SK-N-SH (cell line): Measurements from ENCODE around the gene BMI1. TPM values are rescaled to one million over a fixed set of nuclear protein-coding genes. Genes with fewer than 3 reads are reported as not detected.

ENCODE experiments used
- CTCF ChIA-PET: fragments of 300-600, 350-600 bp; formaldehyde crosslinking; extraction: SDS; loops from one replicate; lab custom pipeline; 2021; lab: Yijun Ruan, JAX
- POLR2A ChIA-PET: fragments of 350-600 bp; sonication (Branson Sonifier 250); formaldehyde crosslinking; extraction: SDS; loops from one replicate; lab custom pipeline; 2020; ENCODE audit warnings: antibody characterized with exemption, inconsistent platforms; lab: Yijun Ruan, JAX
- DNase-seq: peaks from one replicate; pipeline ENCODE4 v3.0.0; 2012
- H2AFZ ChIP-seq: fragments of 200-600 bp; sonication (generic); 2 replicates; pipeline ENCODE4 v1.8.1; 2016; ENCODE audit warnings: antibody characterized with exemption, mild to moderate bottlenecking, low read depth
- H3F3A ChIP-seq: fragments of 200-600 bp; sonication (generic); replicated peaks from 2 replicates; pipeline ENCODE3; 2016; ENCODE audit warnings: antibody characterized with exemption, mild to moderate bottlenecking; ENCODE audit not compliant: insufficient read depth
- H3K27ac ChIP-seq, 2 experiments: fragments of 200-500 bp in 1 of 2; fragments of 200-600 bp in 1 of 2; sonication (Bioruptor generic) in 1 of 2; sonication (generic), shearing (Covaris generic) in 1 of 2; 2 replicates each; pipeline versions ENCODE4 v1.5.1 to v1.6.1; 2014 to 2016; ENCODE audit warnings: low read depth in 2 of 2, inconsistent platforms in 1 of 2, low read length in 1 of 2, mild to moderate bottlenecking in 1 of 2, mixed read lengths in 1 of 2
- H3K27me3 ChIP-seq: fragments of 200-600 bp; sonication (generic), shearing (Covaris generic); 2 replicates; pipeline ENCODE4 v1.6.1; 2016; ENCODE audit warnings: mixed run types; ENCODE audit not compliant: insufficient read depth
- H3K36me3 ChIP-seq, 2 experiments: fragments of 200-500 bp in 1 of 2; fragments of 200-600 bp in 1 of 2; sonication (Bioruptor generic) in 1 of 2; sonication (generic) in 1 of 2; replicated peaks in 1 of 2; 2 replicates each; pipeline versions ENCODE3 to v1.5.1; 2014 to 2016; ENCODE audit warnings: low read length in 1 of 2, mild to moderate bottlenecking in 1 of 2; ENCODE audit not compliant: insufficient read depth in 2 of 2, control insufficient read depth in 1 of 2
- H3K4me1 ChIP-seq, 2 experiments: fragments of 200-500 bp in 1 of 2; fragments of 200-600 bp in 1 of 2; sonication (Bioruptor generic) in 1 of 2; sonication (generic), shearing (Covaris generic) in 1 of 2; 2 replicates each; pipeline versions ENCODE4 v1.5.1 to v1.6.1; 2014 to 2016; ENCODE audit warnings: low read depth in 1 of 2, low read length in 1 of 2, mixed run types in 1 of 2; ENCODE audit not compliant: insufficient read depth in 2 of 2, control insufficient read depth in 1 of 2
- H3K4me2 ChIP-seq: fragments of 200-600 bp; sonication (generic), shearing (Covaris generic); 2 replicates; pipeline ENCODE4 v1.6.1; 2017; ENCODE audit warnings: mixed run types
- H3K4me3 ChIP-seq, 2 experiments: fragments of 200-500 bp in 1 of 2; fragments of 200-600 bp in 1 of 2; sonication (Bioruptor generic) in 1 of 2; sonication (generic), shearing (Covaris generic) in 1 of 2; 2 replicates each; pipeline versions ENCODE4 v1.5.1 to v1.8.1; 2014 to 2016; ENCODE audit warnings: low read depth in 2 of 2, inconsistent platforms in 1 of 2, low read length in 1 of 2, mild to moderate bottlenecking in 1 of 2, mixed read lengths in 1 of 2, moderate library complexity in 1 of 2
- H3K79me2 ChIP-seq: fragments of 200-600 bp; sonication (generic); 2 replicates; pipeline ENCODE4 v1.8.1; 2017; ENCODE audit warnings: mild to moderate bottlenecking; ENCODE audit not compliant: insufficient read depth
- H3K9ac ChIP-seq: fragments of 200-600 bp; sonication (generic); 2 replicates; pipeline ENCODE4 v1.6.1; 2017; ENCODE audit warnings: mixed run types
- H3K9me2 ChIP-seq: fragments of 200-600 bp; sonication (generic); 2 replicates; pipeline ENCODE4 v1.6.1; 2017; ENCODE audit warnings: mixed run types
- H3K9me3 ChIP-seq: fragments of 200-600 bp; sonication (generic); 2 replicates; pipeline ENCODE4 v1.6.1; 2017; ENCODE audit warnings: mixed run types, mild to moderate bottlenecking, moderate library complexity
- H4K20me1 ChIP-seq: fragments of 200-600 bp; sonication (generic); 2 replicates; pipeline ENCODE4 v1.6.1; 2017; ENCODE audit warnings: mild to moderate bottlenecking, mixed run types; ENCODE audit not compliant: insufficient read depth
- CHD2 ChIP-seq: fragments of 150-350 bp; IDR thresholded peaks from 2 replicates; pipeline ENCODE4 v1.6.1; 2018; ENCODE audit warnings: low read length; ENCODE audit not compliant: partially characterized antibody
- EZH2phosphoT487 ChIP-seq: fragments of 200-600 bp; sonication (generic); IDR thresholded peaks from 2 replicates; pipeline ENCODE4 v1.6.1; 2017; ENCODE audit warnings: low read depth, mixed run types, mild to moderate bottlenecking, antibody characterized with exemption, moderate library complexity, borderline replicate concordance
- GABPA ChIP-seq: IDR thresholded peaks from 2 replicates; pipeline ENCODE4 v1.4.0; 2012; ENCODE audit warnings: low read depth, mild to moderate bottlenecking
- GATA2 ChIP-seq: sonication (generic); formaldehyde crosslinking; IDR thresholded peaks from 2 replicates; pipeline ENCODE4 v1.5.0; 2020; ENCODE audit warnings: mild to moderate bottlenecking, missing genetic modification reagents
- MEF2A ChIP-seq: IDR thresholded peaks from 2 replicates; pipeline ENCODE4 v1.4.0; 2012; ENCODE audit warnings: low read depth, borderline replicate concordance
- NFIC ChIP-seq: IDR thresholded peaks from 2 replicates; pipeline ENCODE4 v1.4.0; 2012; ENCODE audit warnings: borderline replicate concordance
- NRF1 ChIP-seq: IDR thresholded peaks from 2 replicates; pipeline ENCODE4 v1.6.1; 2012; ENCODE audit warnings: low read depth, mild to moderate bottlenecking, low read length
- PBX3 ChIP-seq: IDR thresholded peaks from 2 replicates; pipeline ENCODE4; 2012
- RAD21 ChIP-seq: IDR thresholded peaks from 2 replicates; pipeline ENCODE4 v1.6.1; 2012; ENCODE audit warnings: mild to moderate bottlenecking, low read length
- TAF1 ChIP-seq: IDR thresholded peaks from 2 replicates; pipeline ENCODE4 v1.6.1; 2012; ENCODE audit warnings: low read depth, mild to moderate bottlenecking, low read length, moderate library complexity, borderline replicate concordance
- TEAD4 ChIP-seq: IDR thresholded peaks from 2 replicates; pipeline ENCODE4 v1.4.0; 2012; ENCODE audit warnings: mild to moderate bottlenecking, borderline replicate concordance; ENCODE audit not compliant: insufficient read depth
- YY1 ChIP-seq: IDR thresholded peaks from 2 replicates; pipeline ENCODE4 v1.4.0; 2012; ENCODE audit warnings: low read depth, mild to moderate bottlenecking
- WGBS: methylation state at CpG from one replicate; pipeline ENCODE4 v1.1.6; 2017; ENCODE audit warnings: low lambda C conversion rate; 5-methylcytosine and 5-hydroxymethylcytosine counted together
- polyA plus RNA-seq, 3 experiments: library from polyadenylated mRNA; depleted of rRNA; stranded (reverse); fragments of >200 nt; gene quantifications; 2 replicates each; pipeline ENCODE4 v1.2.3, GENCODE V29; 2012

The BMI1 gene
- polyA plus RNA-seq, 1 of the 3 experiments (the other 2 are of a cell fraction), result 15.5 TPM

GRCh38 chr10:22344249-22344648, 23.4 kb downstream of the BMI1 start:
- no peak for DNase-seq
- Histone ChIP-seq H4K20me1 (no peaks in the 10 kb centered on the region), H3K9me2 (no peaks in the 10 kb centered on the region), H3K9ac (no peak overlapping the region), H3K36me3 (no peaks in the 10 kb centered on the region), H3K4me2 (no peak overlapping the region), H3K4me3 (no peak overlapping the region), H3K9me3 (no peaks in the 10 kb centered on the region), H3K79me2 (no peaks in the 10 kb centered on the region), H3K4me1 (peaks cover 0 to 13% of the 10 kb centered on the region in 2 experiments; a peak in 2 of 4 replicates), H3K27me3 (peaks cover 36% of the 10 kb centered on the region), H3F3A (no peaks in the 10 kb centered on the region), H3K27ac (no peak overlapping the region), H2AFZ (no peak overlapping the region)
- TF ChIP-seq MEF2A (no peak), GABPA (no peak), TEAD4 (no peak), RAD21 (no peak), NRF1 (no peak), GATA2 (no peak), NFIC (no peak), YY1 (no peak), EZH2phosphoT487 (no peak), TAF1 (no peak)
- POLR2A ChIA-PET, result no interaction called here
- 89% methylated on average over 1 of the region's 1 CpG for WGBS
- CTCF ChIA-PET, result interaction anchor here (1.0 to 1.7 kb wide), 2 partner anchors 10 to 28 kb away, joined by 3 to 4 read pairs; partner anchors contain the start of gene COMMD3

- WGBS, result 22% methylated on average over 18 of the region's 26 CpGs
- Histone ChIP-seq H4K20me1 (no peaks in the 10 kb centered on the region), H3K4me3 (peak overlapping the region; percentile 43 to 51), H3F3A (no peaks in the 10 kb centered on the region), H3K79me2 (no peaks in the 10 kb centered on the region), H3K9me2 (no peaks in the 10 kb centered on the region), H3K4me1 (peaks cover 0 to 12% of the 10 kb centered on the region in 2 experiments; a peak in 2 of 4 replicates), H3K4me2 (peak overlapping the region; percentile 54; the same call in 1 of the 2 replicates), H3K9ac (no peak overlapping the region), H2AFZ (peak overlapping the region; percentile 75; the same call in 1 of the 2 replicates), H3K27ac (no peak overlapping the region), H3K27me3 (peaks cover 33% of the 10 kb centered on the region), H3K9me3 (no peaks in the 10 kb centered on the region), H3K36me3 (no peaks in the 10 kb centered on the region)
- CTCF ChIA-PET, result interaction anchor here (0.6 to 1.7 kb wide), 3 partner anchors 10 to 624 kb away, joined by 3 to 4 read pairs (median 3); partner anchors contain the start of gene COMMD3
- no peak for TF ChIP-seq PBX3
- TF ChIP-seq CHD2, result no peak
- peak; percentile 74; the same call in 1 of the 2 replicates for TF ChIP-seq EZH2phosphoT487
- POLR2A ChIA-PET, result interaction anchor here (0.9 kb wide), 1 partner anchor 29 kb away, joined by 3 read pairs; the partner anchor contains the start of gene COMMD3
- DNase-seq, result no peak
Observed at GRCh38 chr10:22344781-22345300, 23.9 kb downstream of the BMI1 start.
